Measurements from ENCODE around the gene PPM1E. TPM values are rescaled to one million over a fixed set of nuclear protein-coding genes. Genes with fewer than 3 reads are reported as not detected.
A peak's percentile ranks its signal among the peaks of the same experiment; 100 is the strongest.

PPM1E gene
- total RNA-seq, 3 donors from 2014 or later (not counting 1 experiment from before 2014, with no cell fraction given), result not detected

DNA sequence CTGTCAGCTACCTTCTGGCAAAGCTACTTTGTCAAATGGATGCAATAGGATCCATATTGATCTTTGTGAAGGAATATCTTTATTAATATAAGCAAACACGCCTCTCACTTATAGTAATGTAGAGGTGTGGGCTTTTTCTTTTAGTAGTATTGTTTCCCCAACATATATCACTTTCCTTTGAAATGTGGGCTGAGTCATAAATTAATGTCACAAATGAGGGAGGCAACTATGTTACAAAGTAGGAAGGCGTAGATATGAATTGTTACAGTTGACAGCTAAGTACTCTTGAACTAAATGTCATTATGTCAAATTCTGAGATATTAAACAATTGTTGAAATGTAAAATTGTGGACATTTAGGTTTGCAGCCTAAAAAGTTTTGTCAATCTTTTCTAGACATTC, 2.6 kb upstream of the PPM1E start:
- H3K4me3 ChIP-seq (ENCODE audit: low read length), result no peak overlapping the region
- H3K27me3 Mint-ChIP-seq (ENCODE audit: low read depth in 2 of 2), result peaks cover 39 to 46% of the 10 kb centered on the region in 2 donors
- no peaks in the 10 kb centered on the region for H3K9me3 Mint-ChIP-seq
- no peak overlapping the region for H3K27ac ChIP-seq (ENCODE audit: low read length)
- H3K4me1 Mint-ChIP-seq, result peaks cover 7 to 11% of the 10 kb centered on the region in 2 donors
- ATAC-seq, result no peak
- no peak for DNase-seq
- peaks cover 12% of the 10 kb centered on the region for H3K4me1 ChIP-seq (ENCODE audit: control insufficient read depth, insufficient read depth, low read length)
- H3K36me3 Mint-ChIP-seq, result no peaks in the 10 kb centered on the region
- WGBS (ENCODE audit: insufficient coverage), result 29% methylated on average over 1 of the region's 2 CpGs
- H3K27ac Mint-ChIP-seq, result no peak overlapping the region
- H3K27me3 ChIP-seq (ENCODE audit: control insufficient read depth, insufficient read depth, low read length), result peaks cover 21% of the 10 kb centered on the region
- no peak overlapping the region for H3K4me3 Mint-ChIP-seq
- H3K36me3 ChIP-seq (ENCODE audit: control insufficient read depth, insufficient read depth, low read length), result no peaks in the 10 kb centered on the region
- intact Hi-C loops (cut with micrococcal nuclease), result no loop called here
- H3K9me3 ChIP-seq (ENCODE audit: control insufficient read depth, insufficient read depth, low read length), result no peaks in the 10 kb centered on the region
- TF ChIP-seq, protein P1, sequence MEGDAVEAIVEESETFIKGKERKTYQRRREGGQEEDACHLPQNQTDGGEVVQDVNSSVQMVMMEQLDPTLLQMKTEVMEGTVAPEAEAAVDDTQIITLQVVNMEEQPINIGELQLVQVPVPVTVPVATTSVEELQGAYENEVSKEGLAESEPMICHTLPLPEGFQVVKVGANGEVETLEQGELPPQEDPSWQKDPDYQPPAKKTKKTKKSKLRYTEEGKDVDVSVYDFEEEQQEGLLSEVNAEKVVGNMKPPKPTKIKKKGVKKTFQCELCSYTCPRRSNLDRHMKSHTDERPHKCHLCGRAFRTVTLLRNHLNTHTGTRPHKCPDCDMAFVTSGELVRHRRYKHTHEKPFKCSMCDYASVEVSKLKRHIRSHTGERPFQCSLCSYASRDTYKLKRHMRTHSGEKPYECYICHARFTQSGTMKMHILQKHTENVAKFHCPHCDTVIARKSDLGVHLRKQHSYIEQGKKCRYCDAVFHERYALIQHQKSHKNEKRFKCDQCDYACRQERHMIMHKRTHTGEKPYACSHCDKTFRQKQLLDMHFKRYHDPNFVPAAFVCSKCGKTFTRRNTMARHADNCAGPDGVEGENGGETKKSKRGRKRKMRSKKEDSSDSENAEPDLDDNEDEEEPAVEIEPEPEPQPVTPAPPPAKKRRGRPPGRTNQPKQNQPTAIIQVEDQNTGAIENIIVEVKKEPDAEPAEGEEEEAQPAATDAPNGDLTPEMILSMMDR (IDR thresholded peaks at IDR 0.05), result no peak

DNA sequence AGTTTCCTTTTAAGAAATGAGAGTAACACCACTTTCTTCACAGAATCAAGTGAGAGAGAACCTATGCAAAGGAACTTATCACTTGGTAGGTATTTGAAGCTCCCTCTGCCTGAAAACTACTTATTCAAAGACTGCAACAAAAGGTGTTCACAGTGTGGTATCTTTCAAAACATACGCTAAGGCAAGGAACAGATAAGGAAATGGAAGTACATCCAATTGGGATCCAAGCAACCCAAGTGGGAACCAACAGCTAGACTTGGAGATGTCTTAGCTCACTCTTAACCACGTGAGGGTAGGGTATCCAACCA, 431 bp upstream of the PPM1E start:
- intact Hi-C loops (cut with micrococcal nuclease), result no loop called here

GRCh38 chr17:58756246-58757161, 850 bp downstream of the PPM1E start:
- no peaks in the 10 kb centered on the region for H3K36me3 ChIP-seq (ENCODE audit: control insufficient read depth, insufficient read depth, low read length)
- no peak overlapping the region for H3K27ac ChIP-seq (ENCODE audit: low read length)
- Mint-ChIP-seq H3K27me3 (ENCODE audit: low read depth in 2 of 2) (peaks cover 46 to 55% of the 10 kb centered on the region in 2 donors), H3K27ac (no peak overlapping the region), H3K36me3 (no peaks in the 10 kb centered on the region), H3K4me3 (peak overlapping the region; percentile 94), H3K4me1 (peaks cover 7 to 11% of the 10 kb centered on the region in 2 donors), H3K9me3 (no peaks in the 10 kb centered on the region)
- peaks cover 38% of the 10 kb centered on the region for H3K27me3 ChIP-seq (ENCODE audit: control insufficient read depth, insufficient read depth, low read length)
- peaks cover 12% of the 10 kb centered on the region for H3K4me1 ChIP-seq (ENCODE audit: control insufficient read depth, insufficient read depth, low read length)
- peak in 1 of 2 donors; percentile 24 for DNase-seq
- no peaks in the 10 kb centered on the region for H3K9me3 ChIP-seq (ENCODE audit: control insufficient read depth, insufficient read depth, low read length)
- peak in 1 of 3 donors; percentile 30 for ATAC-seq
- TF ChIP-seq, protein P1 (IDR thresholded peaks at IDR 0.05), result no peak
- 1% methylated on average over 71 of the region's 72 CpGs for WGBS (ENCODE audit: insufficient coverage)
- peak overlapping the region; percentile 42 for H3K4me3 ChIP-seq (ENCODE audit: low read length)
- intact Hi-C loops (cut with micrococcal nuclease), result no loop called here

More for the DNA sequence above, 431 bp upstream of the PPM1E start:
- TF ChIP-seq, protein P1 (IDR thresholded peaks at IDR 0.05), result no peak
- no peaks in the 10 kb centered on the region for H3K36me3 Mint-ChIP-seq
- peaks cover 46 to 50% of the 10 kb centered on the region in 2 donors for H3K27me3 Mint-ChIP-seq (ENCODE audit: low read depth in 2 of 2)
- Histone ChIP-seq H3K4me3 (ENCODE audit: low read length) (no peak overlapping the region), H3K9me3 (ENCODE audit: control insufficient read depth, insufficient read depth, low read length) (no peaks in the 10 kb centered on the region), H3K27ac (ENCODE audit: low read length) (no peak overlapping the region), H3K36me3 (ENCODE audit: control insufficient read depth, insufficient read depth, low read length) (no peaks in the 10 kb centered on the region), H3K27me3 (ENCODE audit: control insufficient read depth, insufficient read depth, low read length) (peaks cover 31% of the 10 kb centered on the region), H3K4me1 (ENCODE audit: control insufficient read depth, insufficient read depth, low read length) (peaks cover 12% of the 10 kb centered on the region)
- DNase-seq (no peak), ATAC-seq (no peak)
- H3K4me1 Mint-ChIP-seq, result peaks cover 7 to 11% of the 10 kb centered on the region in 2 donors
- H3K27ac Mint-ChIP-seq, result no peak overlapping the region
- no peaks in the 10 kb centered on the region for H3K9me3 Mint-ChIP-seq
- WGBS (ENCODE audit: insufficient coverage), result 41% methylated on average over 2 of the region's 2 CpGs
- H3K4me3 Mint-ChIP-seq, result peak overlapping the region; percentile 83
